NB4 (cell line): ENCODE results near the gene SLC7A8.

ENCODE experiments used
- DNase-seq: peaks from one replicate; pipeline ENCODE4 v3.0.0; 2010; ENCODE audit warnings: low read depth
- H3K4me3 ChIP-seq: one replicate; pipeline ENCODE4 v1.5.1; 2011; ENCODE audit warnings: mild to moderate bottlenecking, low read depth, low read length, moderate library complexity
- CTCF ChIP-seq: IDR thresholded peaks from one replicate; pipeline ENCODE4 v1.5.1; 2012; ENCODE audit warnings: low read depth, low read length
- MAX ChIP-seq: IDR thresholded peaks from 2 replicates; pipeline ENCODE4 v1.6.1; 2011; ENCODE audit warnings: low read depth, low read length
- MYC ChIP-seq: IDR thresholded peaks from 2 replicates; pipeline ENCODE4 v1.6.1; 2011; ENCODE audit warnings: low read depth, low read length
- POLR2A ChIP-seq: IDR thresholded peaks from 2 replicates; pipeline ENCODE4 v1.6.1; 2011; ENCODE audit warnings: mild to moderate bottlenecking; ENCODE audit not compliant: insufficient read length; ENCODE audit errors: extremely low read depth

SLC7A8 gene

GRCh38 chr14:23093991-23094665 is 89.3 kb downstream of the SLC7A8 start:
- TF ChIP-seq POLR2A (no peak), CTCF (peak; percentile 8)
- DNase-seq = no peak
- H3K4me3 ChIP-seq = peak overlapping the region; percentile 88

- peak overlapping the region; percentile 88 for H3K4me3 ChIP-seq
- no peak for TF ChIP-seq MYC
- no peak for TF ChIP-seq POLR2A
- DNase-seq = no peak
Measured at GRCh38 chr14:23093526-23093925, 89.9 kb downstream of the SLC7A8 start.

GRCh38 chr14:23093104-23093503 is 90.4 kb downstream of the SLC7A8 start:
- H3K4me3 ChIP-seq = peak overlapping the region; percentile 88
- DNase-seq = no peak
- TF ChIP-seq POLR2A (no peak), CTCF (no peak), MYC (no peak), MAX (no peak)

GRCh38 chr14:23091294-23092225 is 91.9 kb downstream of the SLC7A8 start:
- H3K4me3 ChIP-seq = no peak overlapping the region
- TF ChIP-seq POLR2A = no peak
- TF ChIP-seq CTCF = no peak
- no peak for TF ChIP-seq MYC
- no peak for TF ChIP-seq MAX
- no peak for DNase-seq

- no peak for TF ChIP-seq CTCF
- no peak for TF ChIP-seq MYC
- TF ChIP-seq MAX = no peak
- TF ChIP-seq POLR2A = no peak
- DNase-seq = no peak
- no peak overlapping the region for H3K4me3 ChIP-seq
Measured at GRCh38 chr14:23090254-23090636, 93.2 kb downstream of the SLC7A8 start.

GRCh38 chr14:23089498-23090253 is 93.8 kb downstream of the SLC7A8 start:
- no peak for DNase-seq
- TF ChIP-seq CTCF (no peak), MYC (no peak), MAX (no peak), POLR2A (no peak)
- no peak overlapping the region for H3K4me3 ChIP-seq
